Karpas-422 (cell line): ENCODE results near the gene CCDC170. TPM values are rescaled to one million over a fixed set of nuclear protein-coding genes. Genes with fewer than 3 reads are reported as not detected.

ENCODE experiments used
- DNase-seq: peaks from one replicate; pipeline ENCODE4 v3.0.0-alpha.2; 2015
- H2AFZ ChIP-seq: fragments of 200-600 bp; sonication (generic); 2 replicates; pipeline ENCODE4 v1.6.1; 2014; ENCODE audit warnings: antibody characterized with exemption, low read length, mixed read lengths
- H3K27ac ChIP-seq: fragments of 200-600 bp; sonication (generic); 2 replicates; pipeline ENCODE4 v1.5.1; 2014; ENCODE audit warnings: mild to moderate bottlenecking, low read length, moderate library complexity
- H3K27me3 ChIP-seq: fragments of 200-600 bp; sonication (generic); 2 replicates; pipeline ENCODE4 v1.6.1; 2014; ENCODE audit warnings: low read length, mixed read lengths
- H3K36me3 ChIP-seq: fragments of 200-600 bp; sonication (generic); 2 replicates; pipeline ENCODE4 v1.6.1; 2014; ENCODE audit warnings: low read length, mixed read lengths; ENCODE audit not compliant: insufficient read depth
- H3K4me1 ChIP-seq: fragments of 200-600 bp; sonication (generic); 2 replicates; pipeline ENCODE4 v1.6.1; 2014; ENCODE audit warnings: mild to moderate bottlenecking, low read length, mixed read lengths
- H3K4me2 ChIP-seq: fragments of 200-600 bp; sonication (generic); 2 replicates; pipeline ENCODE4 v1.6.1; 2014; ENCODE audit warnings: low read length, low read depth, mild to moderate bottlenecking; ENCODE audit not compliant: poor library complexity, severe bottlenecking
- H3K4me3 ChIP-seq: fragments of 200-600 bp; sonication (generic); 2 replicates; pipeline ENCODE4 v1.5.1; 2014; ENCODE audit warnings: mild to moderate bottlenecking, antibody characterized with exemption, low read length, mixed read lengths
- H3K79me2 ChIP-seq: fragments of 200-600 bp; sonication (generic); 2 replicates; pipeline ENCODE4 v1.6.1; 2014; ENCODE audit warnings: mild to moderate bottlenecking, low read length, mixed read lengths
- H3K9ac ChIP-seq: fragments of 200-600 bp; sonication (generic); 2 replicates; pipeline ENCODE4 v1.6.0; 2014; ENCODE audit warnings: low read length
- H3K9me2 ChIP-seq: fragments of 200-600 bp; sonication (generic), shearing (Covaris generic); replicated peaks from 2 replicates; pipeline ENCODE4 v1.6.0; 2014; ENCODE audit warnings: mild to moderate bottlenecking, low read length, moderate library complexity; ENCODE audit not compliant: insufficient read depth
- H3K9me3 ChIP-seq: fragments of 300-700, 200-600 bp; sonication (generic); 2 replicates; pipeline ENCODE4 v1.6.1; 2014; ENCODE audit warnings: low read length, mixed read lengths
- H4K20me1 ChIP-seq: fragments of 200-600 bp; sonication (generic); 2 replicates; pipeline ENCODE4 v1.6.1; 2014; ENCODE audit warnings: mild to moderate bottlenecking, antibody characterized with exemption, low read length, low read depth; ENCODE audit not compliant: insufficient read depth
- total RNA-seq: library from RNA; depleted of rRNA; stranded (reverse); fragments of >200 nt; shearing (Covaris generic); gene quantifications from 2 replicates; pipeline ENCODE4 v1.2.3, GENCODE V29; 2014; ENCODE audit warnings: low replicate concordance

CCDC170 gene
- total RNA-seq, 1 experiment from 2014 or later: not detected

GRCh38 chr6:151482290-151482689, 11.5 kb upstream of the CCDC170 start:
- Histone ChIP-seq H3K27me3 (no peaks in the 10 kb centered on the region), H3K27ac (no peak overlapping the region), H4K20me1 (no peaks in the 10 kb centered on the region), H3K79me2 (no peaks in the 10 kb centered on the region), H3K4me2 (no peak overlapping the region), H3K4me1 (peaks cover 5% of the 10 kb centered on the region), H3K9ac (no peak overlapping the region), H3K9me2 (no peaks in the 10 kb centered on the region), H2AFZ (no peak overlapping the region), H3K4me3 (no peak overlapping the region), H3K9me3 (no peaks in the 10 kb centered on the region), H3K36me3 (no peaks in the 10 kb centered on the region)
- no peak for DNase-seq

GRCh38 chr6:151483994-151484393, 9.8 kb upstream of the CCDC170 start:
- no peak for DNase-seq
- Histone ChIP-seq H3K9me2 (no peaks in the 10 kb centered on the region), H3K4me3 (no peak overlapping the region), H3K4me2 (no peak overlapping the region), H4K20me1 (no peaks in the 10 kb centered on the region), H2AFZ (no peak overlapping the region), H3K36me3 (no peaks in the 10 kb centered on the region), H3K79me2 (no peaks in the 10 kb centered on the region), H3K27me3 (no peaks in the 10 kb centered on the region), H3K4me1 (peaks cover 5% of the 10 kb centered on the region), H3K9me3 (no peaks in the 10 kb centered on the region), H3K27ac (no peak overlapping the region), H3K9ac (no peak overlapping the region)

- Histone ChIP-seq H3K27ac (no peak overlapping the region), H3K4me2 (no peak overlapping the region), H3K36me3 (no peaks in the 10 kb centered on the region), H3K9me2 (no peaks in the 10 kb centered on the region), H2AFZ (no peak overlapping the region), H3K9me3 (no peaks in the 10 kb centered on the region), H3K4me1 (no peaks in the 10 kb centered on the region), H3K4me3 (no peak overlapping the region), H3K27me3 (no peaks in the 10 kb centered on the region), H3K79me2 (no peaks in the 10 kb centered on the region), H4K20me1 (no peaks in the 10 kb centered on the region), H3K9ac (no peak overlapping the region)
- DNase-seq: no peak
Observed at GRCh38 chr6:151488226-151488625, 5.6 kb upstream of the CCDC170 start.

- H3K79me2 ChIP-seq: no peaks in the 10 kb centered on the region
- H3K9ac ChIP-seq: no peak overlapping the region
- H3K4me1 ChIP-seq: no peaks in the 10 kb centered on the region
- H3K36me3 ChIP-seq: no peaks in the 10 kb centered on the region
- no peaks in the 10 kb centered on the region for H4K20me1 ChIP-seq
- H3K4me3 ChIP-seq: no peak overlapping the region
- H2AFZ ChIP-seq: no peak overlapping the region
- DNase-seq: no peak
- H3K9me2 ChIP-seq: no peaks in the 10 kb centered on the region
- H3K4me2 ChIP-seq: no peak overlapping the region
- H3K9me3 ChIP-seq: no peaks in the 10 kb centered on the region
- H3K27ac ChIP-seq: no peak overlapping the region
- no peaks in the 10 kb centered on the region for H3K27me3 ChIP-seq
Observed at GRCh38 chr6:151490996-151491395, 2.8 kb upstream of the CCDC170 start.

GRCh38 chr6:151493161-151493803, 535 bp upstream of the CCDC170 start:
- Histone ChIP-seq H3K9me3 (no peaks in the 10 kb centered on the region), H3K27me3 (no peaks in the 10 kb centered on the region), H3K4me3 (no peak overlapping the region), H4K20me1 (no peaks in the 10 kb centered on the region), H3K9me2 (no peaks in the 10 kb centered on the region), H3K36me3 (no peaks in the 10 kb centered on the region), H2AFZ (no peak overlapping the region), H3K79me2 (no peaks in the 10 kb centered on the region), H3K27ac (no peak overlapping the region), H3K4me1 (peaks cover under 1% of the 10 kb centered on the region; the same call in 1 of the 2 replicates), H3K9ac (no peak overlapping the region), H3K4me2 (no peak overlapping the region)
- no peak for DNase-seq

GRCh38 chr6:151494235-151494935, 568 bp downstream of the CCDC170 start:
- Histone ChIP-seq H3K9ac (no peak overlapping the region), H3K4me3 (no peak overlapping the region)

GRCh38 chr6:151494936-151495320, 1.1 kb downstream of the CCDC170 start:
- no peak overlapping the region for H3K4me3 ChIP-seq
- no peak overlapping the region for H3K4me2 ChIP-seq
- no peaks in the 10 kb centered on the region for H3K36me3 ChIP-seq
- no peaks in the 10 kb centered on the region for H4K20me1 ChIP-seq
- peaks cover 5% of the 10 kb centered on the region for H3K4me1 ChIP-seq
- no peak overlapping the region for H3K9ac ChIP-seq
- H3K9me2 ChIP-seq: no peaks in the 10 kb centered on the region
- H3K27ac ChIP-seq: no peak overlapping the region
- H3K27me3 ChIP-seq: no peaks in the 10 kb centered on the region
- H3K9me3 ChIP-seq: no peaks in the 10 kb centered on the region
- DNase-seq: no peak
- H2AFZ ChIP-seq: no peak overlapping the region
- no peaks in the 10 kb centered on the region for H3K79me2 ChIP-seq

More at GRCh38 chr6:151494235-151494935, 568 bp downstream of the CCDC170 start:
- Histone ChIP-seq H3K9me2 (no peaks in the 10 kb centered on the region), H3K4me1 (peaks cover 5% of the 10 kb centered on the region), H3K27me3 (no peaks in the 10 kb centered on the region), H3K9me3 (no peaks in the 10 kb centered on the region), H3K79me2 (no peaks in the 10 kb centered on the region), H3K4me2 (no peak overlapping the region), H2AFZ (no peak overlapping the region), H4K20me1 (no peaks in the 10 kb centered on the region), H3K27ac (no peak overlapping the region), H3K36me3 (no peaks in the 10 kb centered on the region)
- DNase-seq: no peak

- H3K4me2 ChIP-seq: no peak overlapping the region
Observed at GRCh38 chr6:151495380-151495779, 1.6 kb downstream of the CCDC170 start.

More at GRCh38 chr6:151495380-151495779, 1.6 kb downstream of the CCDC170 start:
- Histone ChIP-seq H3K27me3 (no peaks in the 10 kb centered on the region), H3K9ac (no peak overlapping the region), H3K4me1 (peaks cover 5% of the 10 kb centered on the region), H4K20me1 (no peaks in the 10 kb centered on the region), H3K36me3 (no peaks in the 10 kb centered on the region), H2AFZ (no peak overlapping the region), H3K9me3 (no peaks in the 10 kb centered on the region), H3K27ac (no peak overlapping the region), H3K4me3 (no peak overlapping the region), H3K9me2 (no peaks in the 10 kb centered on the region), H3K79me2 (no peaks in the 10 kb centered on the region)
- no peak for DNase-seq
